ENCODE measurements around the gene HSD17B2.
"Not testable (repeated sequence)": the region's sequence is repeated elsewhere in the genome, so short reads cannot be mapped to it uniquely, and the experiment has no call there.

Gene HSD17B2

GRCh38 chr16:82136956-82137821, 102.1 kb downstream of the HSD17B2 start:
- DNase-seq, result no peak

GRCh38 chr16:82137822-82138167, 102.7 kb downstream of the HSD17B2 start:
- no peak for DNase-seq

GRCh38 chr16:82138478-82139285, 103.6 kb downstream of the HSD17B2 start:
- DNase-seq, result no peak

GRCh38 chr16:82139286-82139571, 104.2 kb downstream of the HSD17B2 start:
- DNase-seq, result not testable (repeated sequence)

- no peak for DNase-seq
These were observed 111.5 kb downstream of the HSD17B2 start for GRCh38 chr16:82146556-82146955.

GRCh38 chr16:82146957-82147356, 111.9 kb downstream of the HSD17B2 start:
- no peak for DNase-seq

GRCh38 chr16:82147546-82147945, 112.5 kb downstream of the HSD17B2 start:
- DNase-seq, result no peak
